NT2/D1 (cell line): Measurements from ENCODE around the gene OTOG.

Experiments
- DNase-seq: peaks from one replicate; pipeline ENCODE4 v3.0.0-alpha.2; 2011; ENCODE audit warnings: low read depth, low spot score
- H3K27me3 ChIP-seq: 2 replicates; pipeline ENCODE4 v1.6.0; 2011; ENCODE audit warnings: mild to moderate bottlenecking; ENCODE audit not compliant: insufficient read length, insufficient read depth
- H3K36me3 ChIP-seq: 2 replicates; pipeline ENCODE4 v1.6.1; 2011; ENCODE audit warnings: mild to moderate bottlenecking, low read length, mixed read lengths; ENCODE audit not compliant: insufficient read depth, insufficient read length
- H3K4me1 ChIP-seq: 2 replicates; pipeline ENCODE4 v1.5.1; 2011; ENCODE audit not compliant: insufficient read depth, insufficient read length
- H3K4me3 ChIP-seq: 2 replicates; pipeline ENCODE4 v1.5.1; 2011; ENCODE audit warnings: low read depth; ENCODE audit not compliant: insufficient read length
- H3K9ac ChIP-seq: 2 replicates; pipeline ENCODE4 v1.6.0; 2011; ENCODE audit warnings: low read depth; ENCODE audit not compliant: insufficient read length
- H3K9me3 ChIP-seq: 2 replicates; pipeline ENCODE4 v1.5.1; 2011; ENCODE audit warnings: mild to moderate bottlenecking, low read length; ENCODE audit not compliant: insufficient read depth
- SUZ12 ChIP-seq: IDR thresholded peaks from 2 replicates; pipeline ENCODE4 v1.6.1; 2011; ENCODE audit not compliant: insufficient read length, insufficient read depth; ENCODE audit errors: extremely low read depth
- YY1 ChIP-seq: IDR thresholded peaks from 2 replicates; pipeline ENCODE4 v1.6.1; 2011; ENCODE audit not compliant: insufficient read length, insufficient read depth
- ZNF274 ChIP-seq: IDR thresholded peaks from 2 replicates; pipeline ENCODE4 v1.6.1; 2011; ENCODE audit warnings: mild to moderate bottlenecking, low read depth, low read length

OTOG gene

DNA sequence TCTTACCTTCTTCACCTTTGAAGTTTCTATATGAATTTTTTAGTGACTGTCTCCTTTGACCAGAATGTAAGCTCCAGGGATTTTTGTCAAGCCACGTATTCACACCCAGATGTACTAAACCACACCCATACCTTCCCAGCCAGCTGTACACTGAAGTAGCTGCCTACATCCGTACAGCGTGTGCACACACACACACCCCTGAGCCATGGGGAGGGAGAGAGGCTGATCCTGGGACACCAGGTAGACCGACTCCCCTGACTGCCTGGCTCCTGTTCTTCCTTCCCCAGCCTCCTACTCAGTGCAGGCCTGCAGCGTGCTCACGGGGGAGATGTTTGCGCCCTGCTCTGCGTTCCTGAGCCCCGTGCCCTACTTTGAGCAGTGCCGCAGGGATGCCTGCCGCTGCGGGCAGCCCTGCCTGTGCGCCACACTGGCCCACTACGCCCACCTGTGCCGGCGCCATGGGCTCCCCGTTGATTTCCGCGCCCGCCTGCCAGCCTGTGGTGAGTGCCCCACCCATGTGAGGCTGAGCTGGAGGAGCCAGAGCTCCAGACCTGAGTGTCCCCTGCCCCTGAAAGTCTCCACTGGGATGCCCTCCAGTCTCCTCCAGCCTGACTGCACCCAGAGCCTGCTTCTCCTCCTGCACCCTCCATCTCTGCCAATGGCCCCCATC, 25.9 kb downstream of the OTOG start:
- H3K4me3 ChIP-seq, result no peak overlapping the region
- H3K27me3 ChIP-seq, result no peaks in the 10 kb centered on the region
- DNase-seq, result no peak
- no peak for TF ChIP-seq SUZ12
- TF ChIP-seq ZNF274, result no peak
- no peak for TF ChIP-seq YY1
- H3K4me1 ChIP-seq, result peaks cover 9% of the 10 kb centered on the region
- H3K9me3 ChIP-seq, result no peaks in the 10 kb centered on the region
- H3K9ac ChIP-seq, result no peak overlapping the region
- no peaks in the 10 kb centered on the region for H3K36me3 ChIP-seq

DNA sequence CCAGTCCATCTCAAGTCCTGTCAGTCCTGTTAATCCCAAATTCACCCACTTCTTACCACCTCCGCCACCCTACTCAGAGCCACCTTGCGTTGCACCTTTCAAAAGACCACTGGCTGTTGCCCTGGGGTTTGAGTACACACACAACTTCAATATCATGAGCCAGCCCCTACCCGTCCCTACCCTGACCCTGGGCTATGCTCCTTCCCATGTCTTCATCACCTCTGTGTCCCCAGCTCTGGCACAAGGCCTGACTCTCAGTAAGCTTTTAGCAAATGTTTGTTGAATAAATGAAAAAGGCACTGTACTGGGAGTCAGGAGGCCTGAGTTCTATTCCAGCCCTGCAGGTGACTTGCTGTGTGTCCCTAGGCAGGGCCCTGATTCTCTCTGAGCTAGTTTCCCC, 26.5 kb downstream of the OTOG start:
- Histone ChIP-seq H3K27me3 (no peaks in the 10 kb centered on the region), H3K36me3 (no peaks in the 10 kb centered on the region), H3K9ac (no peak overlapping the region), H3K9me3 (no peaks in the 10 kb centered on the region), H3K4me1 (peaks cover 9% of the 10 kb centered on the region), H3K4me3 (no peak overlapping the region)
- DNase-seq, result no peak
- TF ChIP-seq YY1 (no peak), ZNF274 (no peak), SUZ12 (no peak)

- Histone ChIP-seq H3K4me1 (peaks cover 9% of the 10 kb centered on the region), H3K9ac (no peak overlapping the region), H3K27me3 (no peaks in the 10 kb centered on the region), H3K4me3 (no peak overlapping the region), H3K36me3 (no peaks in the 10 kb centered on the region), H3K9me3 (no peaks in the 10 kb centered on the region)
- no peak for DNase-seq
- no peak for TF ChIP-seq YY1
- TF ChIP-seq ZNF274, result no peak
- no peak for TF ChIP-seq SUZ12
These were observed 27.4 kb downstream of the OTOG start for GRCh38 chr11:17574141-17575091.

- Histone ChIP-seq H3K27me3 (no peaks in the 10 kb centered on the region), H3K9ac (no peak overlapping the region), H3K4me3 (no peak overlapping the region), H3K9me3 (no peaks in the 10 kb centered on the region), H3K36me3 (no peaks in the 10 kb centered on the region), H3K4me1 (peaks cover 9% of the 10 kb centered on the region)
- no peak for DNase-seq
- no peak for TF ChIP-seq ZNF274
- TF ChIP-seq SUZ12, result no peak
- no peak for TF ChIP-seq YY1
These were observed 28.7 kb downstream of the OTOG start for GRCh38 chr11:17575431-17576425.

DNA sequence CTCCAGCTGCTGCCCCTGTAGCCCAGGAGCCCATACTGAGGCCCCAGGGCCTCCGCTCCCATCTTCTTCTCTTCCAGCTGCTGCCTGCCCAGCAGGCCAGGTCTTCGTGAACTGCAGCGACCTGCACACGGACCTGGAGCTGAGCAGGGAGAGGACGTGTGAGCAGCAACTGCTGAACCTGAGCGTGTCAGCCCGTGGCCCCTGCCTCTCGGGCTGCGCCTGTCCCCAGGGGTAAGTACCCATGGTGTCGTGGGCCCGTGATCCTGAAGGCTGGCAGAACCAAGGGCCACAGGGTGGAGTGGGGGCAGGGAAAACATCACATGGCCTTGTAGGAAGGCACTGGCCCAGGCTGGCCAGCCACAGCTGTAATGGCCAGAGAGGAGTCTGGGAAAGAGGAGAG, 31.2 kb downstream of the OTOG start:
- H3K27me3 ChIP-seq, result no peaks in the 10 kb centered on the region
- DNase-seq, result no peak
- H3K4me1 ChIP-seq, result peaks cover 9% of the 10 kb centered on the region
- H3K9me3 ChIP-seq, result no peaks in the 10 kb centered on the region; the same call in 1 of the 2 replicates
- no peaks in the 10 kb centered on the region for H3K36me3 ChIP-seq
- no peak overlapping the region for H3K9ac ChIP-seq
- H3K4me3 ChIP-seq, result no peak overlapping the region
- TF ChIP-seq SUZ12 (no peak), YY1 (no peak), ZNF274 (no peak)

GRCh38 chr11:17578958-17579357, 31.9 kb downstream of the OTOG start:
- H3K9ac ChIP-seq, result no peak overlapping the region
- no peak overlapping the region for H3K4me3 ChIP-seq
- no peak for TF ChIP-seq YY1
- TF ChIP-seq SUZ12, result no peak
- no peak for TF ChIP-seq ZNF274

More at GRCh38 chr11:17578958-17579357, 31.9 kb downstream of the OTOG start:
- Histone ChIP-seq H3K36me3 (no peaks in the 10 kb centered on the region), H3K27me3 (no peaks in the 10 kb centered on the region), H3K4me1 (peaks cover 9% of the 10 kb centered on the region), H3K9me3 (no peaks in the 10 kb centered on the region; the same call in 1 of the 2 replicates)
- no peak for DNase-seq
